HG02623 (cell line): Measurements from ENCODE around the gene TMEM69.
"Not testable (repeated sequence)": the region's sequence is repeated elsewhere in the genome, so short reads cannot be mapped to it uniquely, and the experiment has no call there.

Experiments used
- ATAC-seq: cut with Tn5 transposase; IDR thresholded peaks from one replicate; pipeline ENCODE4 v1.9.1; 2021; ENCODE audit warnings: moderate library complexity; ENCODE audit not compliant: unreplicated experiment

TMEM69 gene

GRCh38 chr1:45730780-45731319, 42.9 kb downstream of the TMEM69 start:
- ATAC-seq: no peak

- no peak for ATAC-seq
Observed at GRCh38 chr1:45739137-45739536, 51.2 kb downstream of the TMEM69 start.

- ATAC-seq: not testable (repeated sequence)
Observed at GRCh38 chr1:45739641-45740156, 51.7 kb downstream of the TMEM69 start.
